ENCODE measurements around the gene NAXD. TPM values are rescaled to one million over a fixed set of nuclear protein-coding genes. Genes with fewer than 3 reads are reported as not detected.
A peak's percentile ranks its signal among the peaks of the same experiment; 100 is the strongest.
"Not testable (repeated sequence)": the region's sequence is repeated elsewhere in the genome, so short reads cannot be mapped to it uniquely, and the experiment has no call there.

NAXD gene
- total RNA-seq, 2 donors from 2014 or later = 17.7 to 22.9 TPM

- H3K4me3 Mint-ChIP-seq; H3K27ac Mint-ChIP-seq; H3K4me1 Mint-ChIP-seq; ATAC-seq; H3K9me3 ChIP-seq (ENCODE audit: control insufficient read depth, low read length, poor library complexity, severe bottlenecking); H3K36me3 Mint-ChIP-seq (ENCODE audit: low read depth); DNase-seq: not testable (repeated sequence)
- peaks cover 17% of the 10 kb centered on the region for H3K27me3 Mint-ChIP-seq
Observed at GRCh38 chr13:110606281-110606680, 9.1 kb upstream of the NAXD start.

- DNase-seq = no peak
- ATAC-seq = no peak
- Mint-ChIP-seq H3K27me3 (peaks cover 11% of the 10 kb centered on the region), H3K36me3 (ENCODE audit: low read depth) (no peaks in the 10 kb centered on the region), H3K27ac (no peak overlapping the region), H3K4me1 (peaks cover 9% of the 10 kb centered on the region), H3K4me3 (no peak overlapping the region)
- no peaks in the 10 kb centered on the region for H3K9me3 ChIP-seq (ENCODE audit: control insufficient read depth, low read length, poor library complexity, severe bottlenecking)
Observed at GRCh38 chr13:110607675-110608224, 7.6 kb upstream of the NAXD start.

GRCh38 chr13:110610955-110611595 is 4.3 kb upstream of the NAXD start:
- no peak for DNase-seq
- H3K9me3 ChIP-seq (ENCODE audit: control insufficient read depth, low read length, poor library complexity, severe bottlenecking) = no peaks in the 10 kb centered on the region
- Mint-ChIP-seq H3K4me3 (peak overlapping the region; percentile 83), H3K27me3 (no peaks in the 10 kb centered on the region), H3K36me3 (ENCODE audit: low read depth) (peaks cover 3% of the 10 kb centered on the region), H3K4me1 (peaks cover 13% of the 10 kb centered on the region), H3K27ac (peak overlapping the region; percentile 39)
- no peak for ATAC-seq

- Mint-ChIP-seq H3K36me3 (ENCODE audit: low read depth) (peaks cover 3% of the 10 kb centered on the region), H3K27me3 (no peaks in the 10 kb centered on the region), H3K4me3 (peak overlapping the region; percentile 94), H3K4me1 (peaks cover 24% of the 10 kb centered on the region), H3K27ac (peak overlapping the region; percentile 86)
- ATAC-seq = no peak
- no peaks in the 10 kb centered on the region for H3K9me3 ChIP-seq (ENCODE audit: control insufficient read depth, low read length, poor library complexity, severe bottlenecking)
- no peak for DNase-seq
Observed at GRCh38 chr13:110615005-110615321, 382 bp upstream of the NAXD start.

GRCh38 chr13:110616103-110617101 is 1.1 kb downstream of the NAXD start:
- H3K27ac Mint-ChIP-seq = peak overlapping the region; percentile 77
- H3K27me3 Mint-ChIP-seq = no peaks in the 10 kb centered on the region
- DNase-seq = no peak
- H3K4me3 Mint-ChIP-seq = peak overlapping the region; percentile 94
- peaks cover 23% of the 10 kb centered on the region for H3K4me1 Mint-ChIP-seq
- ATAC-seq = peak; percentile 41
- peaks cover 3% of the 10 kb centered on the region for H3K36me3 Mint-ChIP-seq (ENCODE audit: low read depth)
- H3K9me3 ChIP-seq (ENCODE audit: control insufficient read depth, low read length, poor library complexity, severe bottlenecking) = no peaks in the 10 kb centered on the region

- Mint-ChIP-seq H3K4me1 (peaks cover 20% of the 10 kb centered on the region), H3K36me3 (ENCODE audit: low read depth) (peaks cover 3% of the 10 kb centered on the region), H3K4me3 (no peak overlapping the region), H3K27ac (peak overlapping the region; percentile 77), H3K27me3 (no peaks in the 10 kb centered on the region)
- ATAC-seq (no peak), DNase-seq (no peak)
- no peaks in the 10 kb centered on the region for H3K9me3 ChIP-seq (ENCODE audit: control insufficient read depth, low read length, poor library complexity, severe bottlenecking)
Observed at GRCh38 chr13:110617321-110618072, 2.2 kb downstream of the NAXD start.

- Mint-ChIP-seq H3K36me3 (ENCODE audit: low read depth) (peaks cover 7% of the 10 kb centered on the region), H3K4me3 (no peak overlapping the region), H3K27me3 (no peaks in the 10 kb centered on the region), H3K27ac (peak overlapping the region; percentile 39), H3K4me1 (peaks cover 24% of the 10 kb centered on the region)
- H3K9me3 ChIP-seq (ENCODE audit: control insufficient read depth, low read length, poor library complexity, severe bottlenecking) = no peaks in the 10 kb centered on the region
- no peak for ATAC-seq
- no peak for DNase-seq
Observed at GRCh38 chr13:110618167-110618566, 2.8 kb downstream of the NAXD start.

GRCh38 chr13:110618780-110619179 is 3.4 kb downstream of the NAXD start:
- ATAC-seq = no peak
- peaks cover 26% of the 10 kb centered on the region for H3K4me1 Mint-ChIP-seq

GRCh38 chr13:110620596-110620995 is 5.3 kb downstream of the NAXD start:
- peaks cover 22% of the 10 kb centered on the region for H3K4me1 Mint-ChIP-seq
- no peak for ATAC-seq
- no peaks in the 10 kb centered on the region for H3K27me3 Mint-ChIP-seq

More at GRCh38 chr13:110618780-110619179, 3.4 kb downstream of the NAXD start:
- Mint-ChIP-seq H3K27me3 (no peaks in the 10 kb centered on the region), H3K4me3 (no peak overlapping the region), H3K36me3 (ENCODE audit: low read depth) (peaks cover 7% of the 10 kb centered on the region), H3K27ac (peak overlapping the region; percentile 39)
- DNase-seq = no peak
- H3K9me3 ChIP-seq (ENCODE audit: control insufficient read depth, low read length, poor library complexity, severe bottlenecking) = no peaks in the 10 kb centered on the region

GRCh38 chr13:110624766-110625756 is 9.7 kb downstream of the NAXD start:
- H3K9me3 ChIP-seq (ENCODE audit: control insufficient read depth, low read length, poor library complexity, severe bottlenecking) = no peaks in the 10 kb centered on the region
- Mint-ChIP-seq H3K4me1 (peaks cover 34% of the 10 kb centered on the region), H3K36me3 (ENCODE audit: low read depth) (peaks cover 10% of the 10 kb centered on the region), H3K4me3 (no peak overlapping the region), H3K27ac (peak overlapping the region; percentile 87), H3K27me3 (no peaks in the 10 kb centered on the region)
- DNase-seq (no peak), ATAC-seq (no peak)

More at GRCh38 chr13:110620596-110620995, 5.3 kb downstream of the NAXD start:
- no peaks in the 10 kb centered on the region for H3K9me3 ChIP-seq (ENCODE audit: control insufficient read depth, low read length, poor library complexity, severe bottlenecking)
- Mint-ChIP-seq H3K4me3 (no peak overlapping the region), H3K36me3 (ENCODE audit: low read depth) (peaks cover 4% of the 10 kb centered on the region), H3K27ac (peak overlapping the region; percentile 57)
- DNase-seq = no peak

GRCh38 chr13:110625771-110626321 is 10.5 kb downstream of the NAXD start:
- Mint-ChIP-seq H3K27ac (peak overlapping the region; percentile 87), H3K27me3 (no peaks in the 10 kb centered on the region), H3K4me3 (no peak overlapping the region), H3K36me3 (ENCODE audit: low read depth) (peaks cover 10% of the 10 kb centered on the region), H3K4me1 (peaks cover 40% of the 10 kb centered on the region)
- no peak for DNase-seq
- H3K9me3 ChIP-seq (ENCODE audit: control insufficient read depth, low read length, poor library complexity, severe bottlenecking) = no peaks in the 10 kb centered on the region
- ATAC-seq = no peak

- DNase-seq (no peak), ATAC-seq (no peak)
- peaks cover 41% of the 10 kb centered on the region for H3K4me1 Mint-ChIP-seq
- H3K27ac Mint-ChIP-seq = peak overlapping the region; percentile 87
- peak overlapping the region; percentile 57 for H3K4me3 Mint-ChIP-seq
- no peaks in the 10 kb centered on the region for H3K27me3 Mint-ChIP-seq
- peaks cover 10% of the 10 kb centered on the region for H3K36me3 Mint-ChIP-seq (ENCODE audit: low read depth)
- H3K9me3 ChIP-seq (ENCODE audit: control insufficient read depth, low read length, poor library complexity, severe bottlenecking) = no peaks in the 10 kb centered on the region
Observed at GRCh38 chr13:110626521-110626920, 11.2 kb downstream of the NAXD start.

All from T-helper 17 cell (primary cell).